GM23338 (cell line): ENCODE results near the gene S100A5.

ENCODE experiments used
- EZH2 ChIP-seq: fragments of 200-600 bp; sonication (generic); IDR thresholded peaks from one replicate; pipeline ENCODE4 v1.8.0; 2017; ENCODE audit warnings: antibody characterized with exemption, mild to moderate bottlenecking, low read depth; ENCODE audit not compliant: unreplicated experiment
- POLR2AphosphoS5 ChIP-seq: IDR thresholded peaks from 2 replicates; pipeline ENCODE4 v1.6.1; 2016; ENCODE audit warnings: antibody characterized with exemption, low read depth
- TF ChIP-seq, protein P1 (sequence below), 2 experiments: fragments of 200-600 bp in 1 of 2; sonication (generic) in 1 of 2; conservative IDR thresholded peaks; 2 replicates each; pipeline versions ENCODE4 v1.5.1 to v1.6.1; 2016 to 2017; ENCODE audit warnings: antibody characterized with exemption in 2 of 2, low read depth in 2 of 2, mild to moderate bottlenecking in 2 of 2, moderate library complexity in 1 of 2

DNA sequence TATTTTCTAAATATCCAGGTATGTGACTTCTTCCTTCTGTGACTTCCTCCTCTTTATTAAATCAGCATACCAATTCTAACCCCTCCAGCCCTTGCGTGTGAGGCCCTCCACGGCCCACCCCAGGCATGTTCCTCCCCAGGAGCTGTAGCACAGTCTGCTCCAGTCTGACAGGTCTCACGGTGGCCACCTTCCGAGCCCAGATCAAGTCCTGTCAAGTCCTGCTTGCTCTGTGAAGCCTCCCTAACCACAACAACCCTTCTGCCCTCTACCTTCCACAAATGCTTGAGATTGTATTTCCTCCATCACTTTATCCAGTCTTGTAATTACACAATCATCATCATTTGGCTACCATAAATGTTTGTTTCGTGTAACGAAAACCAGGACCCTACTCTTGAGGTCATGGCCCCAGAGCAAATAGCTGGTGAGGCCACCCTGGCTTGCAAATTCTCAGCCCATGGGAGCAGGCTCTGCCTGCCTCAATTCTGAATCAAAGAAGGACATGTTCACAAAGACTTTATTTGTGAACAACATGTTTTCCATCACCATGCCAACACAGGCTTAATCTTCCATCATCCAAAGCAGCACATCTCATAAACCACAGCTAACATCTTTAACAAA is 47.3 kb downstream of the S100A5 start:
- no peak for TF ChIP-seq EZH2
- no peak for TF ChIP-seq POLR2AphosphoS5
- TF ChIP-seq, protein P1, sequence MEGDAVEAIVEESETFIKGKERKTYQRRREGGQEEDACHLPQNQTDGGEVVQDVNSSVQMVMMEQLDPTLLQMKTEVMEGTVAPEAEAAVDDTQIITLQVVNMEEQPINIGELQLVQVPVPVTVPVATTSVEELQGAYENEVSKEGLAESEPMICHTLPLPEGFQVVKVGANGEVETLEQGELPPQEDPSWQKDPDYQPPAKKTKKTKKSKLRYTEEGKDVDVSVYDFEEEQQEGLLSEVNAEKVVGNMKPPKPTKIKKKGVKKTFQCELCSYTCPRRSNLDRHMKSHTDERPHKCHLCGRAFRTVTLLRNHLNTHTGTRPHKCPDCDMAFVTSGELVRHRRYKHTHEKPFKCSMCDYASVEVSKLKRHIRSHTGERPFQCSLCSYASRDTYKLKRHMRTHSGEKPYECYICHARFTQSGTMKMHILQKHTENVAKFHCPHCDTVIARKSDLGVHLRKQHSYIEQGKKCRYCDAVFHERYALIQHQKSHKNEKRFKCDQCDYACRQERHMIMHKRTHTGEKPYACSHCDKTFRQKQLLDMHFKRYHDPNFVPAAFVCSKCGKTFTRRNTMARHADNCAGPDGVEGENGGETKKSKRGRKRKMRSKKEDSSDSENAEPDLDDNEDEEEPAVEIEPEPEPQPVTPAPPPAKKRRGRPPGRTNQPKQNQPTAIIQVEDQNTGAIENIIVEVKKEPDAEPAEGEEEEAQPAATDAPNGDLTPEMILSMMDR (conservative IDR thresholded peaks at IDR 0.05; ENCODE audit: low read depth in 2 of 2): no peak
